Inflammatory macrophage (primary cell): Measurements from ENCODE around the gene ERN1.

ENCODE experiments used
- DNase-seq, 2 donors: peaks; one replicate each; pipeline ENCODE4 v3.0.0-alpha.2; 2020 to 2022

Gene ERN1

DNA sequence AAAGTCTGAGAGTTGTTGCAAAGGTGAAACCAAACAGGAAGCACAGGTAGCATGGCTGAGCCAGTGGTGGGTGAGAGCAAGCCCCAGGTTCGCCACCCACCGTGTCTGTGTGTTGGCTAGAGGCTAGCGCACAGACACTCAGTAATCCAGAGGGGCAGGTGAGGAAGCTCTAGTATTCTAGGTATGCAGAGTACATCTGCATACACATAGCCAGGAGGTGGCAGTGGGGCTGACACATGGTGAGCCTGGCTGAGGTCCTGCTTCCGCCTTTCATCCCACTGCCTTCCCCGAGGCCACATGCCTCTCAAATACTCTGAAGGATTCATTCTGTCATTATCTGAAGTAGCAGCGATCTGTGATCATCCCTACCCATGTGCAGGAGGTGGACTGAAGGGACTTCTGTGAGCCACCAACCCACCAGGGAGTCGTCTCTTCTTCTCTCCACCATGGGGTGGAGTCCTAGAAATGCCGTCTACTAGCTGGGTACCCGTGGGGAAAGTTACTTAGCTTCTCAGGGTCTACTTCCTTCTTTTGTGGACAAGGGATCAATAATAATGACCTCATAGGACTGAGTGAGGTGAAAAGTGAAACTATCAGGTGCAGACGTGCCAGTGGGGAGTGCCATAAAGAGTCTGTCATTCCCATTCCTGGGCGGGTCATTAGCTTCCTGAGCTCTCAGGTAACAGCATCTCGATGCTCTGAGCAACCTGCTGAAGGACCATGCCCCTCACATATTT is 73.5 kb downstream of the ERN1 start:
- DNase-seq = no peak

- no peak for DNase-seq
These were observed 74.5 kb downstream of the ERN1 start for GRCh38 chr17:64055183-64056142.

DNA sequence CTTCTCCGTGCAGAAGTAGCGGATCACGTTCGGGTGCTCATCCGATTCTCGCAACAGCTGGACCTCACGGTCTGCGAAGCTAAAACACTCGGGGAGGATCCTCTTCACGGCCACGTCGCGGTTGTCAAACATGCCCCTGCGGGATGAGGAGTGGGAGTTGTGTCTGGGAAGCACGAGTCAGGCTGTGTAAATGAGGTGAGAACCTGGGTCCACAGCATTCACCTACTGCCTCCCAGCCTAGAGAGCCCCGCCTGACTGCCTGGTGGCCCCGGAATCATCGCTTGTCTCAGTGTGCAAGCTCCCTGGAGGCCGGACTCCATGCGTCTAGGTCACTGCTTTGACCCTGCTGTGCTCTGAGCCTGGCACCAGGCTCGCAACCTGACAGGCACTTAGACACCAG is 75.6 kb downstream of the ERN1 start:
- DNase-seq = no peak

DNA sequence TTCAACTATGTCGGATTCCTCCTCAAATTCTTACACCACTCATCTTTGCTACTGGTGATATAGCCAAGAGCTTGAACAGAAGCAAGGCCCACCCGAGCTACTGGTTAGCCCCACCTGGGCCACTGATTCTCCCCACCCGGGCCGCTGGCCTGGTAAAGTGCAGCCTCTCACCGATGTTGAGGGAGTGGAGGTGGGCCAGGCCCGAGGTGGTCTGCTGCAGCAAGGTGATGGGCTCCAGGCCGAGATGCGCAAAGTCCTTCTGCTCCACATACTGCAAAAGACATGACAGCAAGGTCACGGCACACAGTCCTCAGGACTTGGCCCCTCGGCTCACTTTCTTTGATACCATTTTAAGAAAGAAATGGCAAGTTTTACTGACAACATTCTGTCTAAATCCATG is 76.8 kb downstream of the ERN1 start:
- no peak for DNase-seq

GRCh38 chr17:64051153-64051552 is 78.8 kb downstream of the ERN1 start:
- DNase-seq = no peak

DNA sequence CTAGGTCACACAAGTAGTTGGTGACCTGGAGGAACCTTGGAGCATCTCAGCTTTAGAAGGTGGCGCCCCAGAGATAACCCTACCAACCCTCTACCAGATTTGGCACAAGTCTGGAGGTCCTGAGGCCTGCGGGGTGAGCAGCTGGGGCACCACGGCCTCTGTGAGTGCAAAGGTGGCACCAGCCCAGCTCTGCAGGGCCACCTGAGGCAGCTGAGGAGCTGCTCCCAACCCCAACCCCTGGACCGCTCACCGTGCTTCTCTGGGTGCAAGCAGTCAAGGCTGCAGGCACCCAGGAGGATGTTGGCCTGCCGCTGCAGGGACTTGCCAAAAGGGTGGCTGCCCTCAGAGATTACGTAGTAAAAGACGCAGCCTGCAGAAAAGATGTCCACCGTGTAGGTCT is 81.1 kb downstream of the ERN1 start:
- DNase-seq = no peak

GRCh38 chr17:64045176-64045575 is 84.8 kb downstream of the ERN1 start:
- DNase-seq = no peak

DNA sequence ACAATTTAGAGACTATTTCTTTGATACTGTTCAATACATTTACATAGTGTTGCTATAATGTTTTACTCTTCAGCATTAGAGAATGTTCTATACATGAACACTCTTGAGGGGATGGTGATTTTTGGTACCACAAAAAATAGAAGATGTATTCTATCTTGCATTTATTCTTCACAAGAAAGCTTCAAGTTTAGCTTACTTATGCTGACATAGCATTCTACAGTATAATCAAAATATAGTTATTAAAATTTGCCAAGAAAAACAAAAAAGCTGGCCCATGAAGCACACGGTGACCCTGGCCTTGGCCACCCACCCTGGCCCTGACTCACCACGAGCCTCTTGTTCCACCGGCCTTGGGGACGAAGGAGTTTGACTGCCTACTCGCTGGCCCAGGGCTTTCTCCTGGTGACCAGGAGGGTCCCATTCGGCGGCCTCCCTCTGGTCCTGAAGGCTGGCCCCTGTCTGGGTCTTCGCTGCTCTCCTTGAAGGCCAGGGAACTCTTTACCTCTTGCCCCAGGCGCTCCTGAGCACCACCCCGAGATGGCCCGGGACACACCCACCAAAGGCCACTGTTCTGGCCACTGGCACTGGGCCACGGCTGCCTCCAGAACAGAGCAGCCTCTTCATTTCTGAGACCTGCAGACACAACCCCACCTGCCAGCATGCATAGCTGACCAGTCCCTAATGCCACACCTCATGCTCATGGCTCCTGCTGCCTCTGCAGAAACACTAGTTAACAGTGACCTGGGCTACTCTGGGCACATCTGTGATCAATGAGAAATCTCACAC is 87.1 kb downstream of the ERN1 start:
- DNase-seq = no peak

DNA sequence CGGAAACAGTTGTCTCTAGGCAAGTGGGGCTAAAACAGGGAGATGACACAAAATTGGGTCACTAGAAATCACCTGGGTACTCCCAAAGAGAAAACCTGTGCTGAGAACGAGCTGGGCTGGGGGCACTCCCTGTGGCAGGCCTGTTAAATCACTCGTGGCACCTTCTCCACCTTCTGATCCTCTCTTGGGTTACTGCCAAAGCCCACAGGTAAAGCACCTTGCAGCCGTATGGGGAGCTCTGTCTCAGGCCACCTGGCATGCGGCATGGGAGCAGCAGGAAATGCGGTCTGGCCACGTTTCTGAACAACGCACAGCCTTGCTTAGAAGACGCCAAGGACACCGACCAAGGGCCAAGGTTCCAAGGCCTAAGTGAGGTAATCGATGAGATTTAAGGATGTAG is 88.0 kb downstream of the ERN1 start:
- DNase-seq = no peak

DNA sequence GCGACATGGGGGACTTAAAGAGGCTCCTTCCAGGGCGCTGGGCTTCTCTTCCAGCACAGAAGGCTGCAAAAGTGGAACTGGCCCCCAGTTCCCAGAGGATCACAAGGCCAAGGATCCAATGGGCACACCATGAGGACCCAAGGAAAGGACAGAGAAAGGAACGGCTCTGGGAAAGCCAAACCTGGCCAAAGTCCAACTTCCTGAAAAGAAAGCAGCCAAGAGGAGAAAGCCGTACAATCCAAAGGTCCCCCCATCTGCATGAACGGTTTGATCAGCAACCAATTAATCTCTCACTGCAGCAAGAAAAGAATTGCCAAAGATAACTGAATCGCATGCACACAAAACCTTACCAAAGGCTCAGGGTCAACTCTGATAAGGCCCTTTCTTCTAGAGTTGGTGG is 89.7 kb downstream of the ERN1 start:
- no peak for DNase-seq

DNA sequence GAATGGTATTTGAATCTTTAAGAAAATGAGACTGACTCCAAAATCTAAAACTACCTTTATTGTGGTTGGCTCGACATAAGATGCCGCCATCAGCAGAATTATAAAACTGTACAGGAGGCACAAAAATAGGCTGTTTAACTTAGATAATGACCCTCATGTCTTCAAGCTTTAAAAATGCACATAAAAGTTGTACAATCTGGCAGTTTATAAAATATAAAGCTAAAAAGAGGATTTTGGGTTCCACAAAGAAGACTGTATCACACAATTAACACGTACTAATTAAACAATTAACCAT is 90.9 kb downstream of the ERN1 start:
- DNase-seq = no peak

- DNase-seq = no peak
These were observed 91.4 kb downstream of the ERN1 start for GRCh38 chr17:64038331-64039105.

- no peak for DNase-seq
These were observed 92.1 kb downstream of the ERN1 start for GRCh38 chr17:64037802-64038201.

DNA sequence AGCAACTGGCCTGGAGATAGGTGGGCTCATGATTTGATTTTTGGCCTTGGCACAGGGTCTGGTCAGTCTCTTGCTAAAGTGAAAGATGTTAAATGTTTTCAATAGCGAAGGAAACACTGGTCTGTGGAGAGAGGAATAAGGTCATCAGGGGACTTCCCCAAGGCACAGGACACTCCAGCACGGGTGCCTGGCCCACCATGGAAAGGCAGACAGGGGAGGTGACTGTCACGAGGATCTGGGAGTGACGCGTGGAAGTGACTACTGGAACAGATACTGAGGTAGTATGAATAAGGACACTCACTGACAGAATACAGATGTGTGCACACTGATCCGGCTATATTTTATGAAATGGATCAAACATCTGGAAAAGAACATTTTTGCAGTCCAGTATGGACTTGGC is 92.8 kb downstream of the ERN1 start:
- no peak for DNase-seq

DNA sequence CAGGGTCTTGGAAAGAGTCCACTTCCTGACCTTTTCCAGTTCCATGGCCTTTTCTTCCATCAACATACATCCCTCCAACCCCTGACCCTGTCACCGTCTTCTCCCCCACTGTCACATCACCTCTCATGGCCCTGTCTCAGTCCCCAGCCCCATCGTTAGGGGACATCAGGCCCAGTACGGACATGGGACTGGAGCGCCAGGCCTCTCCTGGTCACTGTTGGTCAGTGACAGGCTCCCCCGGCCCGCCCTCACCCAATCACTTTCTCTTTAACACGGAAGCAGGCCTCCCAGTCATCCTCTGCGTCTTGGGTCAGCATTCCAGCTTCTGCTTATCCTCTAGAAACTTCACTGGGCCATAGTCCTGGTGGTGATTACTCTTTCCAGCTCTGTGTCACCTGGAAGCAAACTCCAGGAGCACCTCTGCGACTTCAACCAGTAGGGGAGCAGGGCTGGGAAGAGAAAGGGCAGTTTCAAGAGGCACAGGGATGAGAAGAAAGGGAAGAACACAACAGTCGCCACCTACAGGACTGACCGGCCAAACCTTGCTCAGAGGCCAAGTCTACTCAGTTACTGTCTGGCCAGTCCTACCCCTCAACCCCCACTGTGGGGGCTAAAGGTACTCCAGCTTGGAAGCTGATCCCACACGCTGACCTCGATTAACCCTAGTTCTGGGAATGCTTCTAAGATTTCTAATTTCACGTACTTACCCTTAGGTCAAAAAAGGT is 93.6 kb downstream of the ERN1 start:
- DNase-seq = no peak

GRCh38 chr17:64032081-64032480 is 97.9 kb downstream of the ERN1 start:
- DNase-seq = no peak

GRCh38 chr17:64028874-64029464 is 101.0 kb downstream of the ERN1 start:
- peak; percentile 72 to 74 for DNase-seq

- peak; percentile 64 to 65 for DNase-seq
These were observed 104.1 kb downstream of the ERN1 start for GRCh38 chr17:64025732-64026294.

DNA sequence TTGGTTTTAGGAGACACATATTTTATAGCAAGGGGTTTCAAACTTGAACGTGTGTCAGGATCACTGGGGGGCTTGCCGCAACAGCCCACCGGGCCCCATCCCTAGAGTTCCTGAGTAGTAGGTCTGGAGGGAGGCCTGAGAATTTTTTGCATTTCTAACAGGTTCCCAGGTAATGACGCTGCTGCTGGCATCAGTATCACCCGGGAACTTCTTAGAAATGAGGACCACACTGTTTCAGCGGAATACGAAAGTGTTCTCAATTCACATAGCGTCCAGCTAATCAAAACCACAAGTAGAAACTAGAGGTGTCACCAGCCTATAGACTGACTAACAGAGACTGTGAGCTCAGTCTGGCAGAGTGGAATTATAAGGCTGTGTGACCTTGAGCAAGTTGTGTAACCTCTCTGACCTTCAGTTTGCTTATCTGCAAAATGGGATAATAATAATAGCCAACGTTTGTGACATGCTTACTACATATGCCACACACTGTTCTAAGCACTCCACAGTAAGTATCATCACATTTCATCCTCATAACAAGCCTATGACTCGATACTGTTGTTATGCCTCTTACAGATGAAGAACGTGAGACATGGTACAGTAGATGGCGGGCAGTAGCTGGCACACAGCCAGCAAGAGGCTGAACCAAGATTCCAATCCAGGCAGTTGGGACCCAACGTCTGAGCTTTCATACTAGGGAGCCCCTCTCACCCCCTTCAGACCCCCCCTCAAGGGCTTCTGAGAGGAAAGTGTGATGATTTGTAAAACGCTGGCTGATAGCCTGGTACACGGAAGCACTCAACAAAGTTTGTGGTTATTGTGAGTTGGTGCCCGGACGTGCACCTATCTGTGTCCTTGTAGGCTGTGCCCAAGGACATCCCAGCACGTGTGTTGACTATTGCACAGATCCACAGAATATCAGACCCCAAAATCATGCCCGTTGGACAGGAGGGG is 104.9 kb downstream of the ERN1 start:
- no peak for DNase-seq

DNA sequence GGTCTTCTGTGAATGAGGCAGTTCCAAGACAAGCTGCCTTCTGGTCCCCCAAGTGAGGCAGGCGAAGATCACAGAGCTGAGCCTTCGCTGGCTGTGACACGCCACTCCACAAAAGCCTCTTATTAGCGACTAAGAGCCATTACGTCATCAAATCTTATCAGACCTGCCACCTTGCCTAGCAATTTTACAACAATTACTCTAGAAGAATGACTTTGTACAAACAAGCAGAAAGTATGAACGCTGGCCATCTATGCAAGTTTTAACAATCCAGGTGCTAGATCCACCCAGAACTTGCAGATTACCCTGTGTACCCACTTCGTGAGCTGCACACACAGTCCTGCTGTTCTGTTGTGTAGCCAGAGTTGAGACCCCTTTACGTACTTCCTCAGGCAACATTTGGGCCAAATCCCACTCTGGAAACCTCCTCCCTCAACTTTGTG is 105.7 kb downstream of the ERN1 start:
- DNase-seq = no peak
